NCI-H748 (cell line): ENCODE measurements around the gene COL15A1.
A peak's percentile ranks its signal among the peaks of the same experiment; 100 is the strongest.

Experiments
- DNase-seq: peaks from one replicate; lab custom pipeline; 2025; ENCODE audit not compliant: unreplicated experiment; lab: John Stamatoyannopoulos, UW

COL15A1 gene

GRCh38 chr9:98992107-98992884, 48.6 kb downstream of the COL15A1 start:
- DNase-seq: no peak

GRCh38 chr9:98992885-98993569, 49.3 kb downstream of the COL15A1 start:
- DNase-seq: no peak

- DNase-seq: no peak
Observed at GRCh38 chr9:98993570-98993945, 49.9 kb downstream of the COL15A1 start.

- no peak for DNase-seq
Observed at GRCh38 chr9:98994172-98995058, 50.7 kb downstream of the COL15A1 start.

- DNase-seq: no peak
Observed at GRCh38 chr9:98995059-98995671, 51.5 kb downstream of the COL15A1 start.

GRCh38 chr9:98995971-98996504, 52.3 kb downstream of the COL15A1 start:
- DNase-seq: no peak

GRCh38 chr9:98997604-98998003, 53.9 kb downstream of the COL15A1 start:
- DNase-seq: no peak

- peak; percentile 47 for DNase-seq
Observed at GRCh38 chr9:98998441-98999151, 54.9 kb downstream of the COL15A1 start.

GRCh38 chr9:98999152-98999525, 55.4 kb downstream of the COL15A1 start:
- no peak for DNase-seq

GRCh38 chr9:99000476-99001395, 57.0 kb downstream of the COL15A1 start:
- peak; percentile 88 for DNase-seq

- no peak for DNase-seq
Observed at GRCh38 chr9:99001892-99002291, 58.2 kb downstream of the COL15A1 start.

GRCh38 chr9:99002706-99003105, 59.0 kb downstream of the COL15A1 start:
- DNase-seq: no peak

GRCh38 chr9:99003308-99003707, 59.6 kb downstream of the COL15A1 start:
- DNase-seq: no peak

GRCh38 chr9:99004115-99004514, 60.4 kb downstream of the COL15A1 start:
- DNase-seq: no peak

- DNase-seq: no peak
Observed at GRCh38 chr9:99004717-99005460, 61.2 kb downstream of the COL15A1 start.

- no peak for DNase-seq
Observed at GRCh38 chr9:99005651-99006050, 61.9 kb downstream of the COL15A1 start.

- DNase-seq: no peak
Observed at GRCh38 chr9:99006511-99006910, 62.8 kb downstream of the COL15A1 start.

GRCh38 chr9:99006979-99007378, 63.3 kb downstream of the COL15A1 start:
- DNase-seq: no peak

- no peak for DNase-seq
Observed at GRCh38 chr9:99008203-99008602, 64.5 kb downstream of the COL15A1 start.
